Nephron progenitor cell (in vitro differentiated cells): Measurements from ENCODE around the gene EXOC6B.

Experiments
- DNase-seq: peaks from one replicate; pipeline ENCODE4 v3.0.0; 2021
- H3K27ac Mint-ChIP-seq: 2 replicates; pipeline ENCODE4 v1.8.0; 2021; ENCODE audit warnings: mild to moderate bottlenecking, moderate library complexity, mixed read lengths
- H3K27me3 Mint-ChIP-seq: 2 replicates; pipeline ENCODE4 v1.8.0; 2021; ENCODE audit warnings: mild to moderate bottlenecking, low read depth, mixed read lengths; ENCODE audit not compliant: poor library complexity
- H3K36me3 Mint-ChIP-seq: 2 replicates; pipeline ENCODE4 v1.8.0; 2021; ENCODE audit warnings: low read depth, mixed read lengths
- H3K4me1 Mint-ChIP-seq: 2 replicates; pipeline ENCODE4 v1.8.0; 2021; ENCODE audit warnings: mixed read lengths
- H3K4me3 Mint-ChIP-seq: 2 replicates; pipeline ENCODE4 v1.8.0; 2021; ENCODE audit warnings: mild to moderate bottlenecking, moderate library complexity, mixed read lengths
- H3K9me3 Mint-ChIP-seq: 2 replicates; pipeline ENCODE4 v1.8.0; 2021; ENCODE audit warnings: mild to moderate bottlenecking, moderate library complexity, mixed read lengths
- CTCF ChIP-seq: fragments of 200-600 bp; sonication (generic); IDR thresholded peaks from 2 replicates; pipeline ENCODE4 v1.5.0; 2021; ENCODE audit warnings: antibody characterized with exemption

The EXOC6B gene

GRCh38 chr2:72827966-72828646 lies 2.3 kb upstream of the EXOC6B start:
- Mint-ChIP-seq H3K27ac (no peak overlapping the region), H3K9me3 (no peaks in the 10 kb centered on the region), H3K4me1 (peaks cover 34% of the 10 kb centered on the region), H3K4me3 (no peak overlapping the region), H3K36me3 (no peaks in the 10 kb centered on the region), H3K27me3 (peaks cover under 1% of the 10 kb centered on the region)
- DNase-seq: no peak
- no peak for TF ChIP-seq CTCF

- Mint-ChIP-seq H3K27me3 (no peaks in the 10 kb centered on the region), H3K36me3 (no peaks in the 10 kb centered on the region), H3K27ac (no peak overlapping the region), H3K4me1 (peaks cover 40% of the 10 kb centered on the region), H3K9me3 (no peaks in the 10 kb centered on the region), H3K4me3 (no peak overlapping the region)
- TF ChIP-seq CTCF: no peak
- DNase-seq: no peak
Observed at GRCh38 chr2:72827487-72827886, 1.7 kb upstream of the EXOC6B start.

- H3K27me3 Mint-ChIP-seq: no peaks in the 10 kb centered on the region
- H3K4me3 Mint-ChIP-seq: peak overlapping the region; percentile 98
- peaks cover 8% of the 10 kb centered on the region for H3K36me3 Mint-ChIP-seq
- no peak for DNase-seq
- H3K27ac Mint-ChIP-seq: peak overlapping the region; percentile 87
- peaks cover 40% of the 10 kb centered on the region for H3K4me1 Mint-ChIP-seq
- H3K9me3 Mint-ChIP-seq: no peaks in the 10 kb centered on the region
- no peak for TF ChIP-seq CTCF
Observed at GRCh38 chr2:72826156-72826477, 284 bp upstream of the EXOC6B start.

GRCh38 chr2:72824224-72824842 lies 1.5 kb downstream of the EXOC6B start:
- Mint-ChIP-seq H3K36me3 (peaks cover 18% of the 10 kb centered on the region), H3K4me1 (peaks cover 31% of the 10 kb centered on the region), H3K4me3 (peak overlapping the region; percentile 98), H3K9me3 (no peaks in the 10 kb centered on the region), H3K27ac (no peak overlapping the region), H3K27me3 (no peaks in the 10 kb centered on the region)
- no peak for TF ChIP-seq CTCF
- DNase-seq: no peak

- peaks cover 23% of the 10 kb centered on the region for H3K36me3 Mint-ChIP-seq
- no peak overlapping the region for H3K27ac Mint-ChIP-seq
- no peaks in the 10 kb centered on the region for H3K27me3 Mint-ChIP-seq
- no peaks in the 10 kb centered on the region for H3K9me3 Mint-ChIP-seq
- DNase-seq: no peak
- H3K4me3 Mint-ChIP-seq: no peak overlapping the region
- TF ChIP-seq CTCF: no peak
- peaks cover 25% of the 10 kb centered on the region for H3K4me1 Mint-ChIP-seq
Observed at GRCh38 chr2:72822794-72823193, 3.0 kb downstream of the EXOC6B start.

- DNase-seq: no peak
- Mint-ChIP-seq H3K9me3 (no peaks in the 10 kb centered on the region), H3K4me3 (no peak overlapping the region), H3K27ac (no peak overlapping the region), H3K27me3 (no peaks in the 10 kb centered on the region), H3K36me3 (peaks cover 23% of the 10 kb centered on the region), H3K4me1 (peaks cover 25% of the 10 kb centered on the region)
- TF ChIP-seq CTCF: no peak
Observed at GRCh38 chr2:72821983-72822382, 3.9 kb downstream of the EXOC6B start.
